Activated CD4-positive, alpha-beta T cell treated with anti-CD3 and anti-CD28 coated beads, Interleukin-2, amount 10 ng/mL, durations not matched to agents 7 days and 5 days (primary cell): ENCODE data around the gene CCNK. TPM values are rescaled to one million over a fixed set of nuclear protein-coding genes. Genes with fewer than 3 reads are reported as not detected.

Experiments used
- CTCF ChIA-PET: fragments of 350-600 bp; sonication (Branson Sonifier 250); formaldehyde crosslinking; loops from one replicate; lab custom pipeline; 2021; ENCODE audit warnings: antibody characterized with exemption; lab: Charles Lee
- POLR2A ChIA-PET: fragments of 350-600 bp; sonication (Branson Sonifier 250); formaldehyde crosslinking; loops from one replicate; lab custom pipeline; 2021; ENCODE audit warnings: antibody characterized with exemption; lab: Charles Lee
- DNase-seq: peaks from one replicate; pipeline ENCODE4 v3.0.0-alpha.2; 2020
- H3K27ac Mint-ChIP-seq: one replicate; pipeline ENCODE4 v1.8.0; 2021; ENCODE audit warnings: mild to moderate bottlenecking, moderate library complexity, mixed read lengths
- H3K27me3 Mint-ChIP-seq: one replicate; pipeline ENCODE4 v1.8.0; 2021; ENCODE audit warnings: mixed read lengths
- H3K36me3 Mint-ChIP-seq: one replicate; pipeline ENCODE4 v1.8.0; 2021; ENCODE audit warnings: low read depth, mixed read lengths
- H3K4me1 Mint-ChIP-seq: one replicate; pipeline ENCODE4 v1.8.0; 2021; ENCODE audit warnings: mixed read lengths
- H3K4me3 Mint-ChIP-seq: one replicate; pipeline ENCODE4 v1.8.0; 2021; ENCODE audit warnings: mild to moderate bottlenecking, moderate library complexity, mixed read lengths
- H3K9me3 Mint-ChIP-seq: one replicate; pipeline ENCODE4 v1.8.0; 2021; ENCODE audit warnings: mixed read lengths
- total RNA-seq, 2 experiments: library from RNA; stranded (reverse); gene quantifications; one replicate each; pipeline ENCODE4 v1.2.3, GENCODE V29; 2021

The CCNK gene
- total RNA-seq, 2 experiments from 2014 or later = 85.5 to 86.8 TPM

GRCh38 chr14:99549684-99550083 lies 68.5 kb downstream of the CCNK start:
- H3K36me3 Mint-ChIP-seq = no peaks in the 10 kb centered on the region
- POLR2A ChIA-PET = no interaction called here
- no peaks in the 10 kb centered on the region for H3K9me3 Mint-ChIP-seq
- H3K27me3 Mint-ChIP-seq = no peaks in the 10 kb centered on the region
- no peak overlapping the region for H3K27ac Mint-ChIP-seq
- H3K4me3 Mint-ChIP-seq = no peak overlapping the region
- H3K4me1 Mint-ChIP-seq = no peaks in the 10 kb centered on the region
- CTCF ChIA-PET = no interaction called here
- DNase-seq = no peak

- Mint-ChIP-seq H3K36me3 (no peaks in the 10 kb centered on the region), H3K27ac (no peak overlapping the region), H3K9me3 (no peaks in the 10 kb centered on the region), H3K4me3 (no peak overlapping the region), H3K4me1 (no peaks in the 10 kb centered on the region), H3K27me3 (no peaks in the 10 kb centered on the region)
- ChIA-PET CTCF (no interaction called here), POLR2A (no interaction called here)
- DNase-seq = no peak
Observed at GRCh38 chr14:99550387-99550992, 69.3 kb downstream of the CCNK start.

GRCh38 chr14:99551034-99551922 lies 70.1 kb downstream of the CCNK start:
- H3K4me1 Mint-ChIP-seq = no peaks in the 10 kb centered on the region
- DNase-seq = no peak
- no peaks in the 10 kb centered on the region for H3K27me3 Mint-ChIP-seq
- no peak overlapping the region for H3K27ac Mint-ChIP-seq
- H3K36me3 Mint-ChIP-seq = no peaks in the 10 kb centered on the region
- H3K4me3 Mint-ChIP-seq = no peak overlapping the region
- no peaks in the 10 kb centered on the region for H3K9me3 Mint-ChIP-seq
- ChIA-PET CTCF (no interaction called here), POLR2A (no interaction called here)

GRCh38 chr14:99552021-99552553 lies 70.9 kb downstream of the CCNK start:
- H3K4me1 Mint-ChIP-seq = no peaks in the 10 kb centered on the region
- no peak overlapping the region for H3K4me3 Mint-ChIP-seq
- no peaks in the 10 kb centered on the region for H3K9me3 Mint-ChIP-seq
- no peak for DNase-seq
- H3K36me3 Mint-ChIP-seq = no peaks in the 10 kb centered on the region
- no peaks in the 10 kb centered on the region for H3K27me3 Mint-ChIP-seq
- CTCF ChIA-PET = no interaction called here
- POLR2A ChIA-PET = no interaction called here
- H3K27ac Mint-ChIP-seq = no peak overlapping the region

- H3K27me3 Mint-ChIP-seq = no peaks in the 10 kb centered on the region
- ChIA-PET POLR2A (no interaction called here), CTCF (no interaction called here)
- no peaks in the 10 kb centered on the region for H3K36me3 Mint-ChIP-seq
- no peak overlapping the region for H3K27ac Mint-ChIP-seq
- no peak overlapping the region for H3K4me3 Mint-ChIP-seq
- H3K9me3 Mint-ChIP-seq = no peaks in the 10 kb centered on the region
- DNase-seq = no peak
- H3K4me1 Mint-ChIP-seq = no peaks in the 10 kb centered on the region
Observed at GRCh38 chr14:99552572-99553216, 71.5 kb downstream of the CCNK start.

- Mint-ChIP-seq H3K27me3 (no peaks in the 10 kb centered on the region), H3K27ac (no peak overlapping the region), H3K4me1 (no peaks in the 10 kb centered on the region), H3K36me3 (no peaks in the 10 kb centered on the region), H3K4me3 (no peak overlapping the region), H3K9me3 (no peaks in the 10 kb centered on the region)
- ChIA-PET CTCF (no interaction called here), POLR2A (interaction anchor here (0.5 kb wide), 1 partner anchor 59 kb away, joined by 3 read pairs; no protein-coding TSS in a partner anchor)
- DNase-seq = no peak
Observed at GRCh38 chr14:99554184-99554583, 73.0 kb downstream of the CCNK start.

- Mint-ChIP-seq H3K27me3 (no peaks in the 10 kb centered on the region), H3K4me1 (no peaks in the 10 kb centered on the region), H3K9me3 (no peaks in the 10 kb centered on the region), H3K4me3 (no peak overlapping the region), H3K36me3 (no peaks in the 10 kb centered on the region), H3K27ac (no peak overlapping the region)
- ChIA-PET CTCF (interaction anchor here (0.9 kb wide), 1 partner anchor 15 kb away, joined by 3 read pairs; no protein-coding TSS in a partner anchor), POLR2A (interaction anchor here (0.5 kb wide), 1 partner anchor 60 kb away, joined by 3 read pairs; no protein-coding TSS in a partner anchor)
- no peak for DNase-seq
Observed at GRCh38 chr14:99554757-99555531, 73.7 kb downstream of the CCNK start.

GRCh38 chr14:99556134-99556791 lies 75.1 kb downstream of the CCNK start:
- Mint-ChIP-seq H3K9me3 (no peaks in the 10 kb centered on the region), H3K27me3 (no peaks in the 10 kb centered on the region), H3K4me3 (no peak overlapping the region), H3K27ac (no peak overlapping the region), H3K36me3 (no peaks in the 10 kb centered on the region), H3K4me1 (no peaks in the 10 kb centered on the region)
- POLR2A ChIA-PET = no interaction called here
- CTCF ChIA-PET = no interaction called here
- DNase-seq = no peak

GRCh38 chr14:99559286-99559990 lies 78.2 kb downstream of the CCNK start:
- H3K4me3 Mint-ChIP-seq = no peak overlapping the region

GRCh38 chr14:99560403-99560802 lies 79.2 kb downstream of the CCNK start:
- DNase-seq = no peak
- Mint-ChIP-seq H3K36me3 (no peaks in the 10 kb centered on the region), H3K27me3 (no peaks in the 10 kb centered on the region), H3K27ac (no peak overlapping the region), H3K9me3 (no peaks in the 10 kb centered on the region), H3K4me3 (no peak overlapping the region), H3K4me1 (no peaks in the 10 kb centered on the region)
- POLR2A ChIA-PET = no interaction called here
- CTCF ChIA-PET = no interaction called here

More at GRCh38 chr14:99559286-99559990, 78.2 kb downstream of the CCNK start:
- no peak for DNase-seq
- Mint-ChIP-seq H3K9me3 (no peaks in the 10 kb centered on the region), H3K36me3 (no peaks in the 10 kb centered on the region), H3K4me1 (no peaks in the 10 kb centered on the region), H3K27me3 (no peaks in the 10 kb centered on the region), H3K27ac (no peak overlapping the region)
- ChIA-PET CTCF (no interaction called here), POLR2A (no interaction called here)

- Mint-ChIP-seq H3K36me3 (no peaks in the 10 kb centered on the region), H3K4me3 (no peak overlapping the region), H3K4me1 (no peaks in the 10 kb centered on the region), H3K9me3 (no peaks in the 10 kb centered on the region), H3K27ac (no peak overlapping the region), H3K27me3 (no peaks in the 10 kb centered on the region)
- POLR2A ChIA-PET = no interaction called here
- CTCF ChIA-PET = no interaction called here
- DNase-seq = no peak
Observed at GRCh38 chr14:99560922-99561683, 79.9 kb downstream of the CCNK start.
